ENCODE results near the gene CNGA3. TPM values are rescaled to one million over a fixed set of nuclear protein-coding genes. Genes with fewer than 3 reads are reported as not detected.

Gene CNGA3
- total RNA-seq, 1 experiment from 2014 or later, result not detected

GRCh38 chr2:98399140-98399539, 52.9 kb downstream of the CNGA3 start:
- Histone ChIP-seq H2BK20ac (ENCODE audit: low read depth, low read length, poor library complexity, severe bottlenecking) (no peak overlapping the region), H3K27ac (ENCODE audit: insufficient read length, low read depth, low read length) (no peak overlapping the region), H3K14ac (ENCODE audit: insufficient read depth, low read length) (no peak overlapping the region), H3K9me3 (ENCODE audit: control insufficient read depth, low read depth, low read length) (no peaks in the 10 kb centered on the region), H3K4me1 (ENCODE audit: insufficient read depth, low read length) (no peaks in the 10 kb centered on the region), H2BK15ac (ENCODE audit: low read depth, low read length) (no peak overlapping the region), H3K79me1 (ENCODE audit: insufficient read depth, low read depth, low read length, poor library complexity, severe bottlenecking) (no peaks in the 10 kb centered on the region), H3K4me2 (ENCODE audit: insufficient read depth, insufficient read length, low read length) (no peak overlapping the region), H3K79me2 (ENCODE audit: insufficient read depth, low read length) (no peaks in the 10 kb centered on the region), H2AK5ac (ENCODE audit: insufficient read length, low read length) (no peak overlapping the region), H3T11ph (ENCODE audit: low read length) (no peak overlapping the region), H4K91ac (ENCODE audit: insufficient read length, low read depth, low read length) (no peak overlapping the region), H3K56ac (ENCODE audit: insufficient read length, low read depth, low read length) (no peak overlapping the region), H3K27me3 (ENCODE audit: insufficient read depth, low read length) (no peaks in the 10 kb centered on the region), H4K20me1 (ENCODE audit: control insufficient read depth, insufficient read depth, insufficient read length) (no peaks in the 10 kb centered on the region), H4K5ac (ENCODE audit: insufficient read length, low read depth, low read length) (no peak overlapping the region), H3K23ac (ENCODE audit: insufficient read length, low read depth, low read length) (no peak overlapping the region), H3K4ac (ENCODE audit: low read depth, low read length) (no peak overlapping the region), H2BK12ac (ENCODE audit: insufficient read length, low read depth, low read length) (no peak overlapping the region), H2AFZ (ENCODE audit: low read length) (no peak overlapping the region), H3K18ac (ENCODE audit: insufficient read length, low read depth, low read length) (no peak overlapping the region), H3K23me2 (ENCODE audit: insufficient read length, low read depth, low read length, poor library complexity, severe bottlenecking) (no peaks in the 10 kb centered on the region), H4K8ac (replicated peaks; ENCODE audit: insufficient read length, low read depth, low read length) (no peak overlapping the region), H2BK120ac (ENCODE audit: low read depth, low read length, poor library complexity, severe bottlenecking) (no peak overlapping the region), H2BK5ac (ENCODE audit: insufficient read length, low read length) (no peak overlapping the region), H3K9ac (ENCODE audit: extremely low read depth, insufficient read length, low read length) (no peak overlapping the region)
- no peaks in the 10 kb centered on the region; a peak in 2 of 7 replicates for H3K36me3 Mint-ChIP-seq (ENCODE audit: insufficient read depth in 1 of 3, low read depth in 3 of 3)
- peaks cover 15% of the 10 kb centered on the region for H3K27me3 Mint-ChIP-seq (ENCODE audit: low read depth)
- TF ChIP-seq CTCF (conservative IDR thresholded peaks at IDR 0.05), result no peak
- no peak for DNase-seq
- no peak overlapping the region for H3K4me3 Mint-ChIP-seq
- no CpG with 5 or more reads among the region's 4 CpGs for WGBS (ENCODE audit: extremely low coverage, insufficient read length, low lambda C conversion rate)
- peaks cover 8 to 9% of the 10 kb centered on the region in 2 experiments for H3K4me1 Mint-ChIP-seq
- peaks cover 1 to 6% of the 10 kb centered on the region in 2 experiments; a peak in 3 of 5 replicates for H3K9me3 Mint-ChIP-seq
- no peak overlapping the region for H3K27ac Mint-ChIP-seq
